HEK293T (cell line): ENCODE measurements around the gene MMS19.

Experiments used
- ARNT ChIP-seq: fragments of 450-650 bp; IDR thresholded peaks from 2 replicates; pipeline ENCODE4 v1.6.1; 2017; ENCODE audit warnings: mild to moderate bottlenecking
- CTBP1 ChIP-seq: fragments of 450-650 bp; IDR thresholded peaks from 2 replicates; pipeline ENCODE4 v1.6.1; 2016; ENCODE audit warnings: borderline replicate concordance
- ELF4 ChIP-seq: fragments of 450-650 bp; IDR thresholded peaks from 2 replicates; pipeline ENCODE4 v1.6.1; 2017; ENCODE audit warnings: antibody characterized with exemption
- FOXA1 ChIP-seq: fragments of 450-650 bp; IDR thresholded peaks from 2 replicates; pipeline ENCODE4 v1.6.1; 2016; ENCODE audit warnings: mild to moderate bottlenecking
- FOXK2 ChIP-seq: fragments of 450-650 bp; IDR thresholded peaks from 2 replicates; pipeline ENCODE4 v1.6.1; 2016; ENCODE audit warnings: mild to moderate bottlenecking
- NFRKB ChIP-seq: fragments of 450-650 bp; IDR thresholded peaks from 2 replicates; pipeline ENCODE4 v1.6.1; 2016; ENCODE audit warnings: mild to moderate bottlenecking, moderate library complexity
- PKNOX1 ChIP-seq: fragments of 450-650 bp; IDR thresholded peaks from 2 replicates; pipeline ENCODE4 v1.6.1; 2016
- SP1 ChIP-seq: fragments of 450-650 bp; IDR thresholded peaks from 2 replicates; pipeline ENCODE4 v1.6.1; 2017
- SUZ12 ChIP-seq: fragments of 450-650 bp; IDR thresholded peaks from 2 replicates; pipeline ENCODE4 v1.6.1; 2016; ENCODE audit warnings: mild to moderate bottlenecking
- TARDBP ChIP-seq: fragments of 450-650 bp; IDR thresholded peaks from 2 replicates; pipeline ENCODE4 v1.6.1; 2016
- ZNF384 ChIP-seq: fragments of 450-650 bp; IDR thresholded peaks from 2 replicates; pipeline ENCODE4 v1.6.1; 2016

GRCh38 chr10:97525683-97526110, 27.5 kb upstream of the MMS19 start:
- no peak for TF ChIP-seq ELF4
- no peak for TF ChIP-seq FOXK2
- no peak for TF ChIP-seq PKNOX1
- no peak for TF ChIP-seq FOXA1
- no peak for TF ChIP-seq CTBP1
- TF ChIP-seq SUZ12: no peak
- TF ChIP-seq ZNF384: no peak
- no peak for TF ChIP-seq SP1
- TF ChIP-seq TARDBP: no peak
- no peak for TF ChIP-seq ARNT
- no peak for TF ChIP-seq NFRKB
